Measurements from ENCODE around the gene RBM33.

Gene RBM33

GRCh38 chr7:155797262-155798250 lies 153.1 kb downstream of the RBM33 start:
- no peak for DNase-seq (ENCODE audit: low spot score)

GRCh38 chr7:155798673-155799439 lies 154.4 kb downstream of the RBM33 start:
- no peak for DNase-seq (ENCODE audit: low spot score)

GRCh38 chr7:155799514-155799913 lies 155.1 kb downstream of the RBM33 start:
- no peak for DNase-seq (ENCODE audit: low spot score)

GRCh38 chr7:155800301-155800700 lies 155.8 kb downstream of the RBM33 start:
- DNase-seq (ENCODE audit: low spot score): no peak

GRCh38 chr7:155800741-155801267 lies 156.3 kb downstream of the RBM33 start:
- DNase-seq (ENCODE audit: low spot score): no peak

GRCh38 chr7:155802291-155802690 lies 157.8 kb downstream of the RBM33 start:
- DNase-seq (ENCODE audit: low spot score): no peak

GRCh38 chr7:155802906-155803417 lies 158.5 kb downstream of the RBM33 start:
- DNase-seq (ENCODE audit: low spot score): no peak

- no peak for DNase-seq (ENCODE audit: low spot score)
Observed at GRCh38 chr7:155803418-155804376, 159.2 kb downstream of the RBM33 start.

- DNase-seq (ENCODE audit: low spot score): no peak
Observed at GRCh38 chr7:155804431-155804831, 160.0 kb downstream of the RBM33 start.

- DNase-seq (ENCODE audit: low spot score): peak; percentile 8
Observed at GRCh38 chr7:155804897-155805825, 160.7 kb downstream of the RBM33 start.

GRCh38 chr7:155805826-155806095 lies 161.3 kb downstream of the RBM33 start:
- no peak for DNase-seq (ENCODE audit: low spot score)

GRCh38 chr7:155806096-155806871 lies 161.8 kb downstream of the RBM33 start:
- no peak for DNase-seq (ENCODE audit: low spot score)

GRCh38 chr7:155807065-155807671 lies 162.7 kb downstream of the RBM33 start:
- no peak for DNase-seq (ENCODE audit: low spot score)

GRCh38 chr7:155807789-155808548 lies 163.5 kb downstream of the RBM33 start:
- DNase-seq (ENCODE audit: low spot score): no peak

GRCh38 chr7:155808549-155809331 lies 164.3 kb downstream of the RBM33 start:
- DNase-seq (ENCODE audit: low spot score): no peak

- no peak for DNase-seq (ENCODE audit: low spot score)
Observed at GRCh38 chr7:155809332-155809946, 165.0 kb downstream of the RBM33 start.

All from COLO829 (cell line).